ENCODE results near the gene USP6NL.

GRCh38 chr10:11555556-11555955 is 55.9 kb downstream of the USP6NL start:
- TF ChIP-seq TCF7L2 (IDR thresholded peaks at IDR 0.05; ENCODE audit: low read depth, low read length), result no peak
- no peak for TF ChIP-seq MED1 (CRISPR knock-in tag; IDR thresholded peaks at IDR 0.05; ENCODE audit: borderline replicate concordance)
